ENCODE data around the gene GRAMD1B.

- TF ChIP-seq CTCF (IDR thresholded peaks at IDR 0.05) (no peak), POLR2A (IDR thresholded peaks at IDR 0.05) (no peak), EP300 (IDR thresholded peaks at IDR 0.05) (no peak)
Measured at GRCh38 chr11:123578778-123579481, 148.9 kb downstream of the GRAMD1B start.

Measured in tibial nerve (tissue), 4 donors.